Neural progenitor cell (in vitro differentiated cells): ENCODE results near the gene ST13. TPM values are rescaled to one million over a fixed set of nuclear protein-coding genes. Genes with fewer than 3 reads are reported as not detected.

Experiments
- DNase-seq: peaks from one replicate; pipeline ENCODE4 v3.0.0-alpha.2; 2016; ENCODE audit warnings: low spot score
- H2AFZ ChIP-seq: fragments of 200-600 bp; sonication (generic); replicated peaks from 2 replicates; pipeline ENCODE4 v1.6.1; 2016; ENCODE audit warnings: antibody characterized with exemption
- H3F3A ChIP-seq: fragments of 200-600 bp; sonication (generic); 2 replicates; pipeline ENCODE4 v1.6.1; 2016; ENCODE audit warnings: antibody characterized with exemption, low read depth
- H3K27ac ChIP-seq: fragments of 200-600 bp; sonication (generic); 2 replicates; pipeline ENCODE4 v1.5.1; 2016; ENCODE audit warnings: mild to moderate bottlenecking
- H3K27me3 ChIP-seq: fragments of 200-600 bp; sonication (generic); 2 replicates; pipeline ENCODE4 v1.6.1; 2016; ENCODE audit warnings: mild to moderate bottlenecking, moderate library complexity
- H3K36me3 ChIP-seq: fragments of 200-600 bp; sonication (generic); 2 replicates; pipeline ENCODE4 v1.5.1; 2016
- H3K4me1 ChIP-seq: fragments of 200-600 bp; sonication (generic); 2 replicates; pipeline ENCODE4 v1.6.1; 2016; ENCODE audit warnings: mixed run types
- H3K4me2 ChIP-seq: fragments of 200-600 bp; sonication (generic); 2 replicates; pipeline ENCODE4 v1.6.1; 2016
- H3K4me3 ChIP-seq: fragments of 200-600 bp; sonication (generic); 2 replicates; pipeline ENCODE4 v1.5.1; 2016
- H3K79me2 ChIP-seq: fragments of 200-600 bp; sonication (generic); 2 replicates; pipeline ENCODE4 v1.6.1; 2016; ENCODE audit warnings: low read depth
- H3K9ac ChIP-seq: fragments of 200-600 bp; sonication (generic); 2 replicates; pipeline ENCODE4 v1.6.1; 2016
- H3K9me3 ChIP-seq: fragments of 200-600 bp; sonication (generic); 2 replicates; pipeline ENCODE4 v1.5.1; 2016; ENCODE audit warnings: low read depth
- H4K20me1 ChIP-seq: fragments of 200-600 bp; sonication (generic); 2 replicates; pipeline ENCODE4 v1.6.1; 2016; ENCODE audit warnings: low read depth
- H3K27ac Mint-ChIP-seq: 3 replicates; pipeline ENCODE4 v1.8.0; 2021; ENCODE audit warnings: mixed read lengths
- H3K27me3 Mint-ChIP-seq: 2 replicates; pipeline ENCODE4 v1.8.0; 2022; ENCODE audit warnings: low read depth, mild to moderate bottlenecking, inconsistent platforms, moderate library complexity, mixed read lengths; ENCODE audit not compliant: insufficient read depth
- H3K36me3 Mint-ChIP-seq: 3 replicates; pipeline ENCODE4 v1.8.0; 2021; ENCODE audit warnings: mixed read lengths
- H3K4me1 Mint-ChIP-seq: 3 replicates; pipeline ENCODE4 v1.8.0; 2021; ENCODE audit warnings: mixed read lengths
- H3K4me3 Mint-ChIP-seq: 3 replicates; pipeline ENCODE4 v1.8.0; 2021; ENCODE audit warnings: mild to moderate bottlenecking, moderate library complexity, mixed read lengths
- H3K9me3 Mint-ChIP-seq: 3 replicates; pipeline ENCODE4 v1.8.0; 2020; ENCODE audit warnings: mixed read lengths
- EZH2 ChIP-seq: fragments of 200-600 bp; sonication (generic); IDR thresholded peaks from 2 replicates; pipeline ENCODE4 v1.6.1; 2017; ENCODE audit warnings: antibody characterized with exemption, mild to moderate bottlenecking, moderate library complexity
- EZH2phosphoT487 ChIP-seq: fragments of 200-600 bp; sonication (generic); IDR thresholded peaks from 2 replicates; pipeline ENCODE4 v1.6.1; 2017; ENCODE audit warnings: antibody characterized with exemption
- total RNA-seq: library from RNA; depleted of rRNA; stranded (reverse); fragments of >200 nt; gene quantifications from 2 replicates; pipeline ENCODE4 v1.2.3, GENCODE V29; 2015; ENCODE audit warnings: low replicate concordance
- TF ChIP-seq, protein P1 (sequence below): fragments of 200-600 bp; sonication (generic); IDR thresholded peaks from 2 replicates; pipeline ENCODE4 v1.5.1; 2017; ENCODE audit warnings: antibody characterized with exemption, mild to moderate bottlenecking

ST13 gene
- total RNA-seq, 1 donor from 2014 or later, result 310 TPM

DNA sequence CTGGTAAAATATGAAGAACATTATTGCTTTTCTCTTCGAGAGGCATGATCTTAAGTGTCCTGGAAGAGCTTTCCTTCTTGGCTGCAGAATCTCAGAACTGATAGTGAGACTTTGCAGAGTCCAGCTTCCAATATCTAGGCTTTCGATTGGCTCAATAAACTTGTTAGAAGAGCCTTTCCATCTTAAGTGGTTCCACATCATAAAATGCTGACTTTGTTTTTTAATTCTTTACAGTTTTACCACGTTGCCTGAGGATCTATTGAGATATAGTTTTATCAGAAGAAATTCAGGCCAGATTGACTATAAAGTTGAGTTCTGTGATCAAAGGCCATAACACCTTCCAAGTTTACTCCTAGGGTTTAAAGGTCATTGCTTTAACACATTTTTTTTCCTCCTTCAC is 21.0 kb upstream of the ST13 start:
- peaks cover 4% of the 10 kb centered on the region for H3K36me3 ChIP-seq
- Mint-ChIP-seq H3K4me1 (no peaks in the 10 kb centered on the region), H3K27ac (no peak overlapping the region), H3K4me3 (no peak overlapping the region), H3K9me3 (no peaks in the 10 kb centered on the region), H3K36me3 (peaks cover 4% of the 10 kb centered on the region), H3K27me3 (no peaks in the 10 kb centered on the region)
- H3K9me3 ChIP-seq, result no peaks in the 10 kb centered on the region
- no peaks in the 10 kb centered on the region for H3K4me1 ChIP-seq
- H3K79me2 ChIP-seq, result no peaks in the 10 kb centered on the region
- no peaks in the 10 kb centered on the region for H3F3A ChIP-seq
- TF ChIP-seq, protein P1, sequence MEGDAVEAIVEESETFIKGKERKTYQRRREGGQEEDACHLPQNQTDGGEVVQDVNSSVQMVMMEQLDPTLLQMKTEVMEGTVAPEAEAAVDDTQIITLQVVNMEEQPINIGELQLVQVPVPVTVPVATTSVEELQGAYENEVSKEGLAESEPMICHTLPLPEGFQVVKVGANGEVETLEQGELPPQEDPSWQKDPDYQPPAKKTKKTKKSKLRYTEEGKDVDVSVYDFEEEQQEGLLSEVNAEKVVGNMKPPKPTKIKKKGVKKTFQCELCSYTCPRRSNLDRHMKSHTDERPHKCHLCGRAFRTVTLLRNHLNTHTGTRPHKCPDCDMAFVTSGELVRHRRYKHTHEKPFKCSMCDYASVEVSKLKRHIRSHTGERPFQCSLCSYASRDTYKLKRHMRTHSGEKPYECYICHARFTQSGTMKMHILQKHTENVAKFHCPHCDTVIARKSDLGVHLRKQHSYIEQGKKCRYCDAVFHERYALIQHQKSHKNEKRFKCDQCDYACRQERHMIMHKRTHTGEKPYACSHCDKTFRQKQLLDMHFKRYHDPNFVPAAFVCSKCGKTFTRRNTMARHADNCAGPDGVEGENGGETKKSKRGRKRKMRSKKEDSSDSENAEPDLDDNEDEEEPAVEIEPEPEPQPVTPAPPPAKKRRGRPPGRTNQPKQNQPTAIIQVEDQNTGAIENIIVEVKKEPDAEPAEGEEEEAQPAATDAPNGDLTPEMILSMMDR, result no peak
- TF ChIP-seq EZH2phosphoT487 (no peak), EZH2 (no peak)
- H4K20me1 ChIP-seq, result no peaks in the 10 kb centered on the region
- no peak overlapping the region for H3K4me2 ChIP-seq
- H3K27ac ChIP-seq, result no peak overlapping the region
- no peaks in the 10 kb centered on the region for H3K27me3 ChIP-seq
- DNase-seq, result no peak
- H3K4me3 ChIP-seq, result no peak overlapping the region
- no peak overlapping the region for H2AFZ ChIP-seq
- H3K9ac ChIP-seq, result no peak overlapping the region

DNA sequence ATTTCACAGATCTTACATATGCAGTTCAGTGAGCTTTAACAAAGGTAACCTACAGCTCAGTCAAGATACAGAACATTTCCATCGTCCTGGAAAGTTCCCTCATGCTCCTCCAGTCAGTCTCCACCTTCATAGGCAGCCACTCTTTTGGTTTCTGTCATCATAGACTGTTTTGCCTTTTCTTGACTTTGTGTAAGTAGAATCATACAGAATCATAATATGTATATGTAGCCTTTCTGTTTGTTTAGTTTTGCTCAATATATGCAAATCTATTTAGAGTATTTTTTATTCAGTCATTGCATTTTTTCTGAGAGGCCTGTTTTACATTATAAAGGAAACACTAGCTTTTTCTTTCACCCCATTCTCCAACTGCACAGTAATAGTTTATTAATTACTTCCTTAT is 20.5 kb upstream of the ST13 start:
- no peaks in the 10 kb centered on the region for H3K4me1 Mint-ChIP-seq
- Histone ChIP-seq H3K27me3 (no peaks in the 10 kb centered on the region), H3K79me2 (no peaks in the 10 kb centered on the region), H3K4me1 (no peaks in the 10 kb centered on the region), H2AFZ (no peak overlapping the region), H3K36me3 (peaks cover 4% of the 10 kb centered on the region), H3K27ac (no peak overlapping the region), H3F3A (no peaks in the 10 kb centered on the region), H3K9me3 (no peaks in the 10 kb centered on the region), H4K20me1 (no peaks in the 10 kb centered on the region), H3K9ac (no peak overlapping the region), H3K4me2 (no peak overlapping the region), H3K4me3 (no peak overlapping the region)
- DNase-seq, result no peak
- H3K4me3 Mint-ChIP-seq, result no peak overlapping the region
- TF ChIP-seq, protein P1, result no peak
- TF ChIP-seq EZH2phosphoT487, result no peak
- no peaks in the 10 kb centered on the region for H3K27me3 Mint-ChIP-seq
- H3K36me3 Mint-ChIP-seq, result peaks cover 3% of the 10 kb centered on the region
- H3K27ac Mint-ChIP-seq, result no peak overlapping the region
- no peaks in the 10 kb centered on the region for H3K9me3 Mint-ChIP-seq

- no peak overlapping the region for H3K27ac Mint-ChIP-seq
- Histone ChIP-seq H2AFZ (no peak overlapping the region), H3K4me1 (no peaks in the 10 kb centered on the region), H4K20me1 (no peaks in the 10 kb centered on the region), H3F3A (no peaks in the 10 kb centered on the region), H3K36me3 (peaks cover 7% of the 10 kb centered on the region), H3K4me3 (no peak overlapping the region), H3K9ac (no peak overlapping the region), H3K27ac (no peak overlapping the region), H3K27me3 (no peaks in the 10 kb centered on the region), H3K4me2 (no peak overlapping the region), H3K9me3 (no peaks in the 10 kb centered on the region), H3K79me2 (no peaks in the 10 kb centered on the region)
- H3K9me3 Mint-ChIP-seq, result no peaks in the 10 kb centered on the region
- DNase-seq, result no peak
- peaks cover 3% of the 10 kb centered on the region for H3K36me3 Mint-ChIP-seq
- TF ChIP-seq, protein P1, result no peak
- TF ChIP-seq EZH2 (no peak), EZH2phosphoT487 (no peak)
- no peak overlapping the region for H3K4me3 Mint-ChIP-seq
- no peaks in the 10 kb centered on the region for H3K27me3 Mint-ChIP-seq
- no peaks in the 10 kb centered on the region for H3K4me1 Mint-ChIP-seq
Observed at GRCh38 chr22:40875111-40875510, 18.7 kb upstream of the ST13 start.
